NCI-H1436 treated with DMSO at 0.1 percent for 48 hours (cell line): ENCODE data around the gene GAL3ST2.
"Not testable (repeated sequence)": the region's sequence is repeated elsewhere in the genome, so short reads cannot be mapped to it uniquely, and the experiment has no call there.

ENCODE experiments used
- DNase-seq: peaks from one replicate; lab custom pipeline; 2025; lab: John Stamatoyannopoulos, UW

Gene GAL3ST2

GRCh38 chr2:241768850-241769249, 7.8 kb upstream of the GAL3ST2 start:
- no peak for DNase-seq

- DNase-seq, result no peak
Measured at GRCh38 chr2:241769819-241770184, 6.8 kb upstream of the GAL3ST2 start.

GRCh38 chr2:241770185-241770935, 6.3 kb upstream of the GAL3ST2 start:
- no peak for DNase-seq

GRCh38 chr2:241770936-241771285, 5.7 kb upstream of the GAL3ST2 start:
- DNase-seq, result no peak

GRCh38 chr2:241771286-241772062, 5.1 kb upstream of the GAL3ST2 start:
- DNase-seq, result no peak

GRCh38 chr2:241772063-241772499, 4.5 kb upstream of the GAL3ST2 start:
- no peak for DNase-seq

- DNase-seq, result peak; percentile 31
Measured at GRCh38 chr2:241773511-241774418, 2.9 kb upstream of the GAL3ST2 start.

- DNase-seq, result no peak
Measured at GRCh38 chr2:241774419-241775222, 2.0 kb upstream of the GAL3ST2 start.

GRCh38 chr2:241775223-241776177, 1.1 kb upstream of the GAL3ST2 start:
- DNase-seq, result no peak

- no peak for DNase-seq
Measured at GRCh38 chr2:241777170-241777685, 606 bp downstream of the GAL3ST2 start.

GRCh38 chr2:241777686-241778627, 1.3 kb downstream of the GAL3ST2 start:
- DNase-seq, result no peak

- DNase-seq, result no peak
Measured at GRCh38 chr2:241780939-241781569, 4.4 kb downstream of the GAL3ST2 start.

- not testable (repeated sequence) for DNase-seq
Measured at GRCh38 chr2:241782053-241782452, 5.4 kb downstream of the GAL3ST2 start.

GRCh38 chr2:241788135-241788534, 11.5 kb downstream of the GAL3ST2 start:
- DNase-seq, result no peak

GRCh38 chr2:241788572-241788971, 11.9 kb downstream of the GAL3ST2 start:
- DNase-seq, result no peak

GRCh38 chr2:241791385-241791784, 14.8 kb downstream of the GAL3ST2 start:
- not testable (repeated sequence) for DNase-seq

- DNase-seq, result no peak
Measured at GRCh38 chr2:241793385-241793784, 16.8 kb downstream of the GAL3ST2 start.

- DNase-seq, result no peak
Measured at GRCh38 chr2:241794250-241794823, 17.7 kb downstream of the GAL3ST2 start.
